K562 (cell line): ENCODE data around the gene CEP85L. TPM values are rescaled to one million over a fixed set of nuclear protein-coding genes. Genes with fewer than 3 reads are reported as not detected.

ENCODE experiments used
- ATAC-seq: fragments of 200-7000 bp; cut with Tn5 transposase; 3 replicates; pipeline ENCODE4 v1.9.1; 2020; ENCODE audit warnings: moderate library complexity
- BruUV-seq: library from RNA; stranded (reverse); fragments of 400-500 nt; replicated peaks from 2 replicates; lab custom pipeline; 2021; lab: Mats Ljungman, UMichigan
- CTCF ChIA-PET: fragments of 300-600 bp; formaldehyde crosslinking; extraction: SDS; loops from one replicate; lab custom pipeline; 2021; ENCODE audit warnings: low intra/inter-chr PET ratio; lab: Yijun Ruan, JAX
- POLR2A ChIA-PET: fragments of 300-600, 350-650 bp; sonication (Branson Sonifier 250); formaldehyde crosslinking; extraction: SDS; loops from one replicate; lab custom pipeline; 2021; ENCODE audit warnings: antibody characterized with exemption, inconsistent platforms; lab: Yijun Ruan, JAX
- DNase-seq, 4 experiments: peaks; one replicate each; pipeline versions ENCODE4 v3.0.0 to v3.0.0-alpha.2; 2011 to 2018; ENCODE audit warnings: low spot score in 3 of 4, mixed read lengths in 3 of 4; ENCODE audit errors: extremely low read depth in 1 of 4
- FAIRE-seq: peaks from 2 replicates; lab custom pipeline; 2011; peaks lifted over from hg19 to GRCh38; lab: Jason Lieb, UNC
- H2AFZ ChIP-seq: 2 replicates; pipeline ENCODE4 v1.6.0; 2011; ENCODE audit warnings: low read depth, low read length, control low read depth, inconsistent platforms
- H3K27ac ChIP-seq: fragments of 200-600 bp; 3 replicates; pipeline ENCODE4 v1.8.0; 2011; ENCODE audit warnings: low read depth, mild to moderate bottlenecking, control low read depth, inconsistent platforms, low read length, moderate library complexity, mixed read lengths; ENCODE audit errors: extremely low read depth
- H3K27me3 ChIP-seq, 2 experiments: fragments of 300-600 bp in 1 of 2; 2 replicates in 1 of 2; 3 replicates in 1 of 2; pipeline versions ENCODE4 v1.6.0 to v1.8.0; 2011; ENCODE audit warnings: inconsistent platforms in 2 of 2, low read length in 2 of 2, mild to moderate bottlenecking in 1 of 2, mixed read lengths in 1 of 2, moderate library complexity in 1 of 2; ENCODE audit not compliant: control insufficient read depth in 2 of 2, insufficient read depth in 2 of 2
- H3K36me3 ChIP-seq: fragments of 300-600 bp; 3 replicates; pipeline ENCODE4 v1.8.0; 2011; ENCODE audit warnings: mild to moderate bottlenecking, low read length, inconsistent platforms; ENCODE audit not compliant: control insufficient read depth, insufficient read depth
- H3K4me1 ChIP-seq, 2 experiments: fragments of 200-600 bp in 1 of 2; replicated peaks in 1 of 2; 2 replicates in 1 of 2; 3 replicates in 1 of 2; pipeline versions ENCODE4 v1.5.1 to v1.8.0; 2011; ENCODE audit warnings: inconsistent platforms in 2 of 2, low read length in 2 of 2, mild to moderate bottlenecking in 1 of 2, mixed read lengths in 1 of 2, moderate library complexity in 1 of 2; ENCODE audit not compliant: control insufficient read depth in 2 of 2, insufficient read depth in 2 of 2
- H3K4me2 ChIP-seq: 2 replicates; pipeline ENCODE4 v1.6.1; 2011; ENCODE audit warnings: low read length, control low read depth, inconsistent platforms, mixed read lengths; ENCODE audit not compliant: insufficient read depth
- H3K4me3 ChIP-seq: fragments of 200-600 bp; sonication (generic), shearing (Covaris generic); 2 replicates; pipeline ENCODE4 v1.5.1; 2016; ENCODE audit warnings: control low read depth, inconsistent platforms
- H3K79me2 ChIP-seq: fragments of 200-600 bp; 3 replicates; pipeline ENCODE4 v1.8.0; 2011; ENCODE audit warnings: low read length, inconsistent platforms; ENCODE audit not compliant: control insufficient read depth, insufficient read depth
- H3K9ac ChIP-seq, 2 experiments: 2 replicates each; pipeline versions ENCODE4 v1.6.0 to v1.6.1; 2011; ENCODE audit warnings: low read depth in 2 of 2, low read length in 2 of 2, control low read depth in 1 of 2, inconsistent platforms in 1 of 2, mild to moderate bottlenecking in 1 of 2, mixed read lengths in 1 of 2; ENCODE audit not compliant: insufficient read depth in 1 of 2
- H3K9me1 ChIP-seq: one replicate; pipeline ENCODE4 v1.6.0; 2011; ENCODE audit warnings: inconsistent platforms, mild to moderate bottlenecking, low read length, moderate library complexity; ENCODE audit not compliant: control insufficient read depth, insufficient read depth
- H3K9me3 ChIP-seq: replicated peaks from 2 replicates; pipeline ENCODE4 v1.5.1; 2011; ENCODE audit warnings: low read depth, low read length, inconsistent platforms; ENCODE audit not compliant: control insufficient read depth, insufficient read depth
- H4K20me1 ChIP-seq: replicated peaks from 2 replicates; pipeline ENCODE4 v1.6.1; 2011; ENCODE audit warnings: low read length, inconsistent platforms, mixed read lengths; ENCODE audit not compliant: control insufficient read depth, insufficient read depth
- CBX5 ChIP-seq: IDR thresholded peaks from 2 replicates; pipeline ENCODE4 v1.6.1; 2014; ENCODE audit warnings: low read depth, borderline replicate concordance
- CCNT2 ChIP-seq: IDR thresholded peaks from 2 replicates; pipeline ENCODE4 v1.6.1; 2011; ENCODE audit warnings: borderline replicate concordance, low read depth, mild to moderate bottlenecking, moderate library complexity, mixed read lengths, low read length; ENCODE audit not compliant: insufficient read length; ENCODE audit errors: extremely low read depth
- CXXC5 ChIP-seq: fragments of 250-450 bp; sonication (Bioruptor Pico); IDR thresholded peaks from 2 replicates; pipeline ENCODE4 v1.8.0; 2022; ENCODE audit warnings: inconsistent platforms, mild to moderate bottlenecking, moderate library complexity
- FOSL1 ChIP-seq: fragments of 200-800 bp; sonication (Bioruptor generic); conservative IDR thresholded peaks from 2 replicates; pipeline ENCODE4 v1.6.1; 2016; ENCODE audit warnings: missing genetic modification characterization, missing compliant biosample characterization
- FOXK2 ChIP-seq, 2 experiments: fragments of 450-650 bp; IDR thresholded peaks in 1 of 2; conservative IDR thresholded peaks in 1 of 2; 2 replicates each; pipeline ENCODE4 v1.6.1; 2016; ENCODE audit warnings: low read depth in 2 of 2, mild to moderate bottlenecking in 1 of 2
- HNRNPK ChIP-seq: fragments of 200-400 bp; formaldehyde crosslinking; IDR thresholded peaks from one replicate; pipeline ENCODE4 v1.6.1; 2018; ENCODE audit warnings: mild to moderate bottlenecking, low read depth, low read length; ENCODE audit not compliant: poor library complexity, severe bottlenecking
- MAFK ChIP-seq: IDR thresholded peaks from 2 replicates; pipeline ENCODE4 v1.6.1; 2011; ENCODE audit warnings: low read length, improper control_type of control experiment
- SIX5 ChIP-seq, 2 experiments: IDR thresholded peaks; 2 replicates each; pipeline ENCODE4 v1.6.1; 2011; ENCODE audit warnings: low read length in 2 of 2, borderline replicate concordance in 1 of 2, low read depth in 1 of 2, mild to moderate bottlenecking in 1 of 2, moderate library complexity in 1 of 2; ENCODE audit not compliant: insufficient read depth in 1 of 2
- SMAD4 ChIP-seq: fragments of 250-450 bp; sonication (Bioruptor Pico); conservative IDR thresholded peaks from 2 replicates; pipeline ENCODE4 v1.8.0; 2021; ENCODE audit warnings: inconsistent platforms, mild to moderate bottlenecking, moderate library complexity
- TCF3 ChIP-seq: sonication (generic); formaldehyde crosslinking; IDR thresholded peaks from 2 replicates; pipeline ENCODE4 v1.4.0; 2020; ENCODE audit warnings: mild to moderate bottlenecking, missing genetic modification reagents
- ZFP91 ChIP-seq: sonication (generic); formaldehyde crosslinking; IDR thresholded peaks from 2 replicates; pipeline ENCODE4 v1.8.0; 2022; ENCODE audit warnings: mild to moderate bottlenecking, missing genetic modification reagents
- ZNF316 ChIP-seq: fragments of 450-650 bp; IDR thresholded peaks from 2 replicates; pipeline ENCODE4 v1.6.1; 2016
- ZNF699 ChIP-seq: fragments of 250-450 bp; sonication (Bioruptor Pico); IDR thresholded peaks from 2 replicates; pipeline ENCODE4 v1.8.0; 2021; ENCODE audit warnings: mild to moderate bottlenecking, moderate library complexity; ENCODE audit not compliant: insufficient replicate concordance
- WGBS: fragments of 100-300 bp; shearing (Covaris generic); methylation state at CpG from one replicate; pipeline ENCODE4 v1.1.6; 2016; ENCODE audit warnings: low coverage, mixed read lengths; ENCODE audit not compliant: insufficient coverage; ENCODE audit errors: missing lambda C conversion rate; 5-methylcytosine and 5-hydroxymethylcytosine counted together
- in situ Hi-C: fragments of 300-500 bp; cut with MboI; formaldehyde crosslinking; loops from 4 replicates; pipeline ENCODE4 v1.15.0; 2018; ENCODE audit warnings: inconsistent platforms, mixed read lengths
- intact Hi-C: fragments of 100-400 bp; cut with micrococcal nuclease; formaldehyde crosslinking; loops from 2 replicates; pipeline ENCODE4 v1.14.2; 2022
- polyA plus RNA-seq, 8 experiments: library from polyadenylated mRNA; depleted of rRNA in 4 of 8; stranded (reverse) in 5 of 8; unstranded in 3 of 8; fragments of >200 nt; fragmentation: Nextera tagmentation in 2 of 8; fragmentation: Illumina TruSeq in 1 of 8; extraction: Ambion mirVana in 2 of 8; extraction: Trizol in 1 of 8; gene quantifications; 2 replicates each; pipeline versions ENCODE4 v1.2.1 to v1.2.3, GENCODE V29; 2011 to 2014; ENCODE audit warnings: inconsistent platforms in 1 of 8, missing spikeins in 1 of 8
- total RNA-seq, 7 experiments: library from RNA; depleted of rRNA in 6 of 7; stranded (reverse); fragments of >200 nt in 6 of 7; fragmentation: Illumina TruSeq in 2 of 7; extraction: Trizol in 2 of 7; gene quantifications; 2 replicates each; pipeline versions ENCODE4 v1.2.1 to v1.2.3, GENCODE V29; 2011 to 2021; ENCODE audit warnings: low replicate concordance in 1 of 7
- TF ChIP-seq, protein P1 (sequence below): sonication (generic); formaldehyde crosslinking; IDR thresholded peaks from 2 replicates; pipeline ENCODE4 v1.8.0; 2022; ENCODE audit warnings: mild to moderate bottlenecking, missing genetic modification reagents, borderline replicate concordance
- TF ChIP-seq, protein P2 (sequence below): sonication (generic); formaldehyde crosslinking; IDR thresholded peaks from 2 replicates; pipeline ENCODE4 v1.9.0; 2022; ENCODE audit warnings: mild to moderate bottlenecking, missing genetic modification reagents

Gene CEP85L
- total and polyA plus RNA-seq, 9 of the 15 experiments (the other 6 are each of a cell fraction or from before 2014, with no cell fraction given) = 4.5 to 15.8 (median 8.3) TPM

DNA sequence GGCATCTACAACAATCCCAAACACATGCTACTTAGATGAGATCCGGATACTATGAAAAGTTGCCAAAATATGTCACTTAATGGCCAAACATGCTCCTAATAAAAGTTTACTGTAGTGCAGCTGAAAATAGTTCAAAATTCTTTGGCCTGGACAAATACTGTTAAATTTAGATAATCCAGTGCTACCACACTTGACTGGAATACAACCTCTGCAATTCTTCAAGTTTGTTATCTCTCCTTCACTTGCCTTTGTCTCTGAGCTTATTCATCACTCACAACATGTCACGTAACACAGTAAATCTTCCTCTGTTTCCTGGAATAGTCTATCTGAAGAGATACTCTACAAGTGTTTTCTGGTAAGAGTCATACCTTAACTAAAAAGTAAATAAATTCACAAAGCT is 113.8 kb downstream of the CEP85L start:
- Histone ChIP-seq H3K9me1 (no peaks in the 10 kb centered on the region), H3K4me2 (peak overlapping the region; percentile 13; the same call in 1 of the 2 replicates), H3K27ac (no peak overlapping the region), H2AFZ (no peak overlapping the region), H3K9me3 (no peaks in the 10 kb centered on the region), H3K4me3 (no peak overlapping the region), H3K4me1 (peaks cover 0 to 8% of the 10 kb centered on the region in 2 experiments; a peak in 3 of 5 replicates), H3K9ac (no peak overlapping the region), H3K79me2 (peaks cover 7% of the 10 kb centered on the region; the same call in 2 of the 3 replicates), H3K27me3 (no peaks in the 10 kb centered on the region), H3K36me3 (no peaks in the 10 kb centered on the region; the same call in 2 of the 3 replicates), H4K20me1 (no peaks in the 10 kb centered on the region)
- in situ Hi-C loops = no loop called here
- WGBS = 0% methylated on average over 2 of the region's 2 CpGs
- FAIRE-seq (peak; percentile 86), DNase-seq (peak in 3 of 4 experiments; percentile 15 to 77 (median 68)), ATAC-seq (peak; percentile 92)
- CTCF ChIA-PET = no interaction called here
- intact Hi-C loops = no loop called here
- no TSS peak for BruUV-seq
- POLR2A ChIA-PET = no interaction called here
- peak; percentile 78 for TF ChIP-seq TCF3 (CRISPR knock-in tag)
- TF ChIP-seq CXXC5 (CRISPR knock-in tag) = peak; percentile 50; the same call in 1 of the 2 replicates
- TF ChIP-seq SIX5 (IDR thresholded peaks at IDR 0.05; ENCODE audit: borderline replicate concordance in 1 of 2, insufficient read depth in 1 of 2, low read depth in 1 of 2, low read length in 2 of 2) = no peak
- no peak for TF ChIP-seq ZNF699 (CRISPR knock-in tag)
- no peak for TF ChIP-seq SMAD4 (CRISPR knock-in tag)
- TF ChIP-seq FOSL1 (tag) = peak; percentile 74
- TF ChIP-seq ZNF316 = no peak
- TF ChIP-seq, protein P1, sequence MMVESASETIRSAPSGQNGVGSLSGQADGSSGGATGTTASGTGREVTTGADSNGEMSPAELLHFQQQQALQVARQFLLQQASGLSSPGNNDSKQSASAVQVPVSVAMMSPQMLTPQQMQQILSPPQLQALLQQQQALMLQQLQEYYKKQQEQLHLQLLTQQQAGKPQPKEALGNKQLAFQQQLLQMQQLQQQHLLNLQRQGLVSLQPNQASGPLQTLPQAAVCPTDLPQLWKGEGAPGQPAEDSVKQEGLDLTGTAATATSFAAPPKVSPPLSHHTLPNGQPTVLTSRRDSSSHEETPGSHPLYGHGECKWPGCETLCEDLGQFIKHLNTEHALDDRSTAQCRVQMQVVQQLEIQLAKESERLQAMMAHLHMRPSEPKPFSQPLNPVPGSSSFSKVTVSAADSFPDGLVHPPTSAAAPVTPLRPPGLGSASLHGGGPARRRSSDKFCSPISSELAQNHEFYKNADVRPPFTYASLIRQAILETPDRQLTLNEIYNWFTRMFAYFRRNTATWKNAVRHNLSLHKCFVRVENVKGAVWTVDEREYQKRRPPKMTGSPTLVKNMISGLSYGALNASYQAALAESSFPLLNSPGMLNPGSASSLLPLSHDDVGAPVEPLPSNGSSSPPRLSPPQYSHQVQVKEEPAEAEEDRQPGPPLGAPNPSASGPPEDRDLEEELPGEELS = no peak
- TF ChIP-seq ZFP91 (CRISPR knock-in tag) = no peak
- TF ChIP-seq CCNT2 = peak; percentile 53
- TF ChIP-seq, protein P2, sequence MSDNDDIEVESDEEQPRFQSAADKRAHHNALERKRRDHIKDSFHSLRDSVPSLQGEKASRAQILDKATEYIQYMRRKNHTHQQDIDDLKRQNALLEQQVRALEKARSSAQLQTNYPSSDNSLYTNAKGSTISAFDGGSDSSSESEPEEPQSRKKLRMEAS = no peak
- no peak for TF ChIP-seq CBX5
- no peak for TF ChIP-seq HNRNPK
- 0 out of 2 replicates have a peak, but pooled peaks have one; percentile 22 for TF ChIP-seq MAFK
- 0 out of 4 replicates have a peak, but pooled peaks of 1 of the 2 experiments have one; percentile 13 for TF ChIP-seq FOXK2 (conservative IDR thresholded peaks at IDR 0.05 in 1 of 2, IDR thresholded peaks at IDR 0.05 in 1 of 2; ENCODE audit: low read depth in 2 of 2)
